Karpas-422 (cell line): ENCODE results near the gene UNC79. TPM values are rescaled to one million over a fixed set of nuclear protein-coding genes. Genes with fewer than 3 reads are reported as not detected.

Source experiments
- DNase-seq: peaks from one replicate; pipeline ENCODE4 v3.0.0-alpha.2; 2015
- H2AFZ ChIP-seq: fragments of 200-600 bp; sonication (generic); 2 replicates; pipeline ENCODE4 v1.6.1; 2014; ENCODE audit warnings: antibody characterized with exemption, low read length, mixed read lengths
- H3K27ac ChIP-seq: fragments of 200-600 bp; sonication (generic); 2 replicates; pipeline ENCODE4 v1.5.1; 2014; ENCODE audit warnings: mild to moderate bottlenecking, low read length, moderate library complexity
- H3K27me3 ChIP-seq: fragments of 200-600 bp; sonication (generic); 2 replicates; pipeline ENCODE4 v1.6.1; 2014; ENCODE audit warnings: low read length, mixed read lengths
- H3K36me3 ChIP-seq: fragments of 200-600 bp; sonication (generic); 2 replicates; pipeline ENCODE4 v1.6.1; 2014; ENCODE audit warnings: low read length, mixed read lengths; ENCODE audit not compliant: insufficient read depth
- H3K4me1 ChIP-seq: fragments of 200-600 bp; sonication (generic); 2 replicates; pipeline ENCODE4 v1.6.1; 2014; ENCODE audit warnings: mild to moderate bottlenecking, low read length, mixed read lengths
- H3K4me2 ChIP-seq: fragments of 200-600 bp; sonication (generic); 2 replicates; pipeline ENCODE4 v1.6.1; 2014; ENCODE audit warnings: low read length, low read depth, mild to moderate bottlenecking; ENCODE audit not compliant: poor library complexity, severe bottlenecking
- H3K4me3 ChIP-seq: fragments of 200-600 bp; sonication (generic); 2 replicates; pipeline ENCODE4 v1.5.1; 2014; ENCODE audit warnings: mild to moderate bottlenecking, antibody characterized with exemption, low read length, mixed read lengths
- H3K79me2 ChIP-seq: fragments of 200-600 bp; sonication (generic); 2 replicates; pipeline ENCODE4 v1.6.1; 2014; ENCODE audit warnings: mild to moderate bottlenecking, low read length, mixed read lengths
- H3K9ac ChIP-seq: fragments of 200-600 bp; sonication (generic); 2 replicates; pipeline ENCODE4 v1.6.0; 2014; ENCODE audit warnings: low read length
- H3K9me2 ChIP-seq: fragments of 200-600 bp; sonication (generic), shearing (Covaris generic); replicated peaks from 2 replicates; pipeline ENCODE4 v1.6.0; 2014; ENCODE audit warnings: mild to moderate bottlenecking, low read length, moderate library complexity; ENCODE audit not compliant: insufficient read depth
- H3K9me3 ChIP-seq: fragments of 300-700, 200-600 bp; sonication (generic); 2 replicates; pipeline ENCODE4 v1.6.1; 2014; ENCODE audit warnings: low read length, mixed read lengths
- H4K20me1 ChIP-seq: fragments of 200-600 bp; sonication (generic); 2 replicates; pipeline ENCODE4 v1.6.1; 2014; ENCODE audit warnings: mild to moderate bottlenecking, antibody characterized with exemption, low read length, low read depth; ENCODE audit not compliant: insufficient read depth
- small RNA-seq: library from RNA; depleted of rRNA; stranded (forward); fragments of <200 nt; gene quantifications from one replicate; pipeline ENCODE3, GENCODE V24; 2014
- total RNA-seq: library from RNA; depleted of rRNA; stranded (reverse); fragments of >200 nt; shearing (Covaris generic); gene quantifications from 2 replicates; pipeline ENCODE4 v1.2.3, GENCODE V29; 2014; ENCODE audit warnings: low replicate concordance; rRNA removed

The UNC79 gene
- total RNA-seq, 1 experiment from 2014 or later, result 0.19 TPM

DNA sequence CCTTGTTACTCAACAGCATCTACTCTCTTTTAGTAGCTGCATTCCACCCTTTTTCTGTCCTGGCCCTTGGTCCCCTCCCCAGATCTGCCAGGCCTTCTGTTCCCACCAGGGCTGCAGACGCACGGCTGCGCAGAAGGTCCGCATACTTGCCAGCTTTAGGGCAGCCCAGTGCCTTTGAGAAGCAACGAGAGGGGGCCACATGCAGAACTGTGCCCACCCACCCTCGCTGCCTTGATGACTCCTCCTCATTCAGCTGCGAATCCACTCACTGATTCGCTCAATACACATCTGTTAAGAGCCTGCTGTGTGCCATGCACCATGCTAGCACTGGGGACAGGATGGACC is 318.3 kb downstream of the UNC79 start:
- no peaks in the 10 kb centered on the region for H3K9me3 ChIP-seq
- no peak overlapping the region for H3K4me3 ChIP-seq
- H2AFZ ChIP-seq, result no peak overlapping the region
- H3K9ac ChIP-seq, result no peak overlapping the region
- H3K27me3 ChIP-seq, result no peaks in the 10 kb centered on the region
- H3K79me2 ChIP-seq, result no peaks in the 10 kb centered on the region
- no peaks in the 10 kb centered on the region for H3K36me3 ChIP-seq
- H3K27ac ChIP-seq, result no peak overlapping the region
- H3K9me2 ChIP-seq, result no peaks in the 10 kb centered on the region
- no peaks in the 10 kb centered on the region for H3K4me1 ChIP-seq
- no peaks in the 10 kb centered on the region for H4K20me1 ChIP-seq
- no peak overlapping the region for H3K4me2 ChIP-seq
- DNase-seq, result no peak

DNA sequence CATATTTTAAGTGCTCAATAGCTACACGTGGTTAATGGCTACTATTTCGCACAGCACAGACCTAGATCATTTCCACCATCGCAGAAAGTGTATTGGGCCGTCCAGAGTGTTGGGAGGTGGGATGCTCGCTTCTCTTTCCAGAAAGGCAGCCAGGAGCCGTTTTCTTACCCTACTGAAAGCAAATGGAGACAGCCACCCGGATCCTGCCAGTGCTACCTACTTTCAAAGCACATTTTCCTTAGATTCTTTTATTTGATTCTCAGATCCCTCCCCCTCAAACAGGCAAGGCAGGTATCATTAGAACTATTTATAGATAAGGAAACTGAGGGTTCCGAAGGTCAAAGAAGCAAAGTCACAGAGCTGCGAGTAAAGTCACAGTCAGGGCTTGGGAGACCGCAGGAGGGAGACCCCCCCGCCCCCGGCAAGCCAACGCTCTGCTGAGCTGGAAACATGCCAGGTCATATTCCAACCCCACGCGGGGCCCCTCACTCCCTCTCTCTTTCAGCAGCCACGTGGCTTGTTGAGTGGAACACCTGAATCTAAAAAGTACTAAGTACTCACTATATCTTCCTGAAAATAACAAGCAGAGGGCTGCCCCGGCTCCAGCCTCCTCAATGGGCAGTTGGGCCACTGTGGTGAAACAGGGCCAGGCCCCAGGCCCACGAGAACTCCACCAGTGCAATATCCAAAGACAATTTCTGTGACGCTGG is 321.4 kb downstream of the UNC79 start:
- Histone ChIP-seq H2AFZ (no peak overlapping the region), H3K27me3 (no peaks in the 10 kb centered on the region), H3K79me2 (no peaks in the 10 kb centered on the region), H3K27ac (no peak overlapping the region), H3K4me3 (no peak overlapping the region), H3K9me2 (no peaks in the 10 kb centered on the region), H3K9ac (no peak overlapping the region), H3K9me3 (no peaks in the 10 kb centered on the region), H4K20me1 (no peaks in the 10 kb centered on the region), H3K4me2 (no peak overlapping the region), H3K4me1 (no peaks in the 10 kb centered on the region), H3K36me3 (no peaks in the 10 kb centered on the region)
- DNase-seq, result no peak

DNA sequence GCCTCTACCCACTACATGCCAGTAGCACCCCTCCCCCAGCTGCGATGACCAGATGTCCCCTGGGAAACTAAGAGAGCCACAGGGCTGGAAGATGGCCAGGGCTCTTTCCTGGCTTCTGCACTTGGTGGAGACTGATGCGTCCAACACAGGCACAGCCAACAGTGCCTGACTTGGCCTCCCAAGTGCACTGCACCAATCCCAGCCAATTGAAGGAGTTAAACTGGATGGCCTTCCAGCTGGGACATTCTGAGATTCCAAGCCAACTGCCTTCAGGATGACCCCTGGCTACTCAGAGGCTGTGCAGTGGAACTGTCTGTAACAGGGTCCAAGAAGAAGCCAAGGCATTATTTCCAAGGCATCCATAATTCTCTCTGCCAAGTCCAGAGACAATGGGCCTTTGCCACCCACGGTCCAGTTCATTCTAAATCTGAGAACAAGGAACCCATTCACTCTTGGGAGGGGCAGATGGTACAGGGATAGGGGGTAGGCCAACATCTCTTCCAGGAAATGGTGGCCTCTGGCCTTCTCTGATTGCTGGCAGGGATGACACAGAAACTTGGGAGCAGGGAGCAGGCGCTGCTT is 322.3 kb downstream of the UNC79 start:
- no peak overlapping the region for H2AFZ ChIP-seq

DNA sequence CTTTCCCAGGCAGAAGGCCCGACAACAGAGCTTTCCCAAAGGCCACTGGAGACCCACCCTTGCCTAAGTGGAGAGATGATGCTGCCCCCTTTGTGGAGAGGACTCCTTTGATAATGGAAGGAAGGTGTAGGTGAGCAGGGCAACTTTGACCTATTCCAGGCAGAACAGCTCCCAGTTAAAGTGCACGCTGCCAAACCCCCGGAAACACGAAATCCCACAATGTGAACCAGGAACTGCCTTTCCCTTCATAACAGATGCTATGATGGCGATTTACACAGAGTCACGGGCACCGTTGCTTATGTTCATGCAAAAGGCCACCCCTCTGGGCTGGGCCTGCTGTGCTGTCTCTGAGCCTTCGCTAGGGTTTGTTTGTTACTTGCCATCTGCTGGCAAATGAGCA is 322.9 kb downstream of the UNC79 start:
- Histone ChIP-seq H3K27me3 (no peaks in the 10 kb centered on the region), H3K36me3 (no peaks in the 10 kb centered on the region), H3K9ac (no peak overlapping the region), H3K4me3 (no peak overlapping the region), H2AFZ (no peak overlapping the region), H3K9me2 (no peaks in the 10 kb centered on the region), H4K20me1 (no peaks in the 10 kb centered on the region), H3K79me2 (no peaks in the 10 kb centered on the region), H3K27ac (no peak overlapping the region), H3K4me1 (no peaks in the 10 kb centered on the region), H3K9me3 (no peaks in the 10 kb centered on the region), H3K4me2 (no peak overlapping the region)
- no peak for DNase-seq

More for the DNA sequence above, 322.3 kb downstream of the UNC79 start:
- no peak overlapping the region for H3K4me3 ChIP-seq
- no peaks in the 10 kb centered on the region for H3K36me3 ChIP-seq
- no peaks in the 10 kb centered on the region for H3K79me2 ChIP-seq
- no peaks in the 10 kb centered on the region for H3K4me1 ChIP-seq
- no peaks in the 10 kb centered on the region for H3K9me2 ChIP-seq
- no peak for DNase-seq
- H3K27ac ChIP-seq, result no peak overlapping the region
- H4K20me1 ChIP-seq, result no peaks in the 10 kb centered on the region
- H3K9ac ChIP-seq, result no peak overlapping the region
- H3K9me3 ChIP-seq, result no peaks in the 10 kb centered on the region
- no peak overlapping the region for H3K4me2 ChIP-seq
- no peaks in the 10 kb centered on the region for H3K27me3 ChIP-seq

DNA sequence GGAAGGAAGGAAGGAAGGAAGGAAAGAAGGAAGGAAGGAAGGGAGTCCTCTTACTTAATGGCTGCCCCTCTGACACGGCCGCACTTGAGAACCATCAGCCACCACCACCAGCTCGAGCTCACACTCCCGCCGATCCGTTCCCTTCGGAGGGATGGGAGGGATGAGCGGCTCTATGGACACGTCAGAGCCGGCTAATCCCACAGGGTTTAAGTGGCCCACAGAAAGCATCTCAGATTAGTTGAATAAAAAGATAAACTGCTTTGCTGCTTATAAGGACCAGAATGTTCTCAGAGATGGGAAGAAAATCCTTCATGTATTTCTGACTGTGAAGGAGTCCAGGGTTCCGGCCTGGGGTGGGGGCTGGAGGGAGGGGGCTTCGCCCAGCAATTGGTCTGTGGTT is 326.5 kb downstream of the UNC79 start:
- H3K27me3 ChIP-seq, result no peaks in the 10 kb centered on the region
- no peak overlapping the region for H3K27ac ChIP-seq
- no peak overlapping the region for H3K4me2 ChIP-seq
- H3K4me1 ChIP-seq, result no peaks in the 10 kb centered on the region
- H3K4me3 ChIP-seq, result no peak overlapping the region
- no peaks in the 10 kb centered on the region for H3K36me3 ChIP-seq
- H2AFZ ChIP-seq, result no peak overlapping the region
- no peak overlapping the region for H3K9ac ChIP-seq
- no peaks in the 10 kb centered on the region for H4K20me1 ChIP-seq
- no peaks in the 10 kb centered on the region for H3K9me2 ChIP-seq
- H3K9me3 ChIP-seq, result no peaks in the 10 kb centered on the region
- DNase-seq, result no peak
- H3K79me2 ChIP-seq, result no peaks in the 10 kb centered on the region

Small RNA genes within 50 kb of the gene (small RNA-seq; reads per million reads assigned to genes)
- not detected for gene RF00019
- not detected for gene RF02271
- not detected for gene RNU6-1258P

Other genes starting within 250 kb of the UNC79 start
- gene MOAP1, start 246.0 kb upstream of the UNC79 start, total RNA-seq, result 50.8 and 79.2 TPM in 2 replicates
- gene LYSET, start 245.6 kb upstream of the UNC79 start, total RNA-seq, result 21.1 and 35.7 TPM in 2 replicates
- gene GON7, start 223.9 kb upstream of the UNC79 start, total RNA-seq, result 40.6 and 60.3 TPM in 2 replicates
- 41.0 and 74.8 TPM in 2 replicates for gene UBR7, start 223.7 kb upstream of the UNC79 start, total RNA-seq
- gene BTBD7, start 97.9 kb upstream of the UNC79 start, total RNA-seq, result 14.3 and 27.4 TPM in 2 replicates
- not detected in 2 replicates for gene COX8C, start 83.8 kb upstream of the UNC79 start, total RNA-seq